Activated CD4-positive, alpha-beta memory T cell treated with anti-CD3 and anti-CD28 coated beads, Interleukin-2, amount 10 ng/mL, durations not matched to agents 7 days and 5 days (primary cell): ENCODE data around the gene MRC1. TPM values are rescaled to one million over a fixed set of nuclear protein-coding genes. Genes with fewer than 3 reads are reported as not detected.
"Not testable (repeated sequence)": the region's sequence is repeated elsewhere in the genome, so short reads cannot be mapped to it uniquely, and the experiment has no call there.

Experiments
- CTCF ChIA-PET: fragments of 350-600 bp; sonication (Branson Sonifier 250); formaldehyde crosslinking; loops from one replicate; lab custom pipeline; 2021; ENCODE audit warnings: antibody characterized with exemption, inconsistent platforms; lab: Charles Lee
- POLR2A ChIA-PET: fragments of 350-600 bp; sonication (Branson Sonifier 250); formaldehyde crosslinking; loops from one replicate; lab custom pipeline; 2021; ENCODE audit warnings: antibody characterized with exemption; lab: Charles Lee
- DNase-seq: peaks from one replicate; pipeline ENCODE4 v3.0.0-alpha.2; 2020
- H3K27ac Mint-ChIP-seq: one replicate; pipeline ENCODE4 v1.8.0; 2021; ENCODE audit warnings: mild to moderate bottlenecking, mixed read lengths
- H3K27me3 Mint-ChIP-seq: one replicate; pipeline ENCODE4 v1.8.0; 2021; ENCODE audit warnings: mixed read lengths
- H3K36me3 Mint-ChIP-seq: one replicate; pipeline ENCODE4 v1.8.0; 2021; ENCODE audit warnings: low read depth, mixed read lengths
- H3K4me1 Mint-ChIP-seq: one replicate; pipeline ENCODE4 v1.8.0; 2021; ENCODE audit warnings: mixed read lengths
- H3K4me3 Mint-ChIP-seq: one replicate; pipeline ENCODE4 v1.8.0; 2021; ENCODE audit warnings: mild to moderate bottlenecking, mixed read lengths
- H3K9me3 Mint-ChIP-seq: one replicate; pipeline ENCODE4 v1.8.0; 2021; ENCODE audit warnings: mixed read lengths
- total RNA-seq, 2 experiments: library from RNA; stranded (reverse); gene quantifications; one replicate each; pipeline ENCODE4 v1.2.3, GENCODE V29; 2021

Gene MRC1
- total RNA-seq, 2 experiments from 2014 or later: not detected

- Mint-ChIP-seq H3K27ac (no peak overlapping the region), H3K9me3 (peaks cover 8% of the 10 kb centered on the region), H3K27me3 (peaks cover 1% of the 10 kb centered on the region), H3K36me3 (no peaks in the 10 kb centered on the region), H3K4me3 (no peak overlapping the region), H3K4me1 (no peaks in the 10 kb centered on the region)
- no peak for DNase-seq
- ChIA-PET CTCF (no interaction called here), POLR2A (no interaction called here)
Measured at GRCh38 chr10:17950726-17951125, 141.6 kb downstream of the MRC1 start.

GRCh38 chr10:17951868-17952371, 142.8 kb downstream of the MRC1 start, which contains the start of gene SLC39A12:
Gene SLC39A12, plus strand, starts transcription at chr10:17951918. Its CDS starts 1,359 bp downstream, at chr10:17953277.
- ChIA-PET CTCF (no interaction called here), POLR2A (no interaction called here)
- H3K36me3 Mint-ChIP-seq: no peaks in the 10 kb centered on the region
- peaks cover 8% of the 10 kb centered on the region for H3K9me3 Mint-ChIP-seq
- no peak within 1 kb of the TSS for H3K27ac Mint-ChIP-seq
- no peak within 1 kb of the TSS for H3K4me3 Mint-ChIP-seq
- no peaks in the 10 kb centered on the region for H3K27me3 Mint-ChIP-seq
- H3K4me1 Mint-ChIP-seq: no peaks in the 10 kb centered on the region
- DNase-seq: no peak

- CTCF ChIA-PET: interaction anchor here (0.5 kb wide), 1 partner anchor 144 kb away, joined by 3 read pairs; no protein-coding TSS in a partner anchor
- DNase-seq, H3K4me3 Mint-ChIP-seq, POLR2A ChIA-PET, H3K4me1 Mint-ChIP-seq, H3K27me3 Mint-ChIP-seq, H3K27ac Mint-ChIP-seq, H3K36me3 Mint-ChIP-seq, H3K9me3 Mint-ChIP-seq: not testable (repeated sequence)
Measured at GRCh38 chr10:17954372-17954771, 145.2 kb downstream of the MRC1 start.

GRCh38 chr10:17954861-17955260, 145.7 kb downstream of the MRC1 start:
- Mint-ChIP-seq H3K9me3 (peaks cover 7% of the 10 kb centered on the region), H3K36me3 (no peaks in the 10 kb centered on the region), H3K27ac (no peak overlapping the region), H3K4me3 (no peak overlapping the region), H3K4me1 (no peaks in the 10 kb centered on the region), H3K27me3 (no peaks in the 10 kb centered on the region)
- POLR2A ChIA-PET: no interaction called here
- CTCF ChIA-PET: no interaction called here
- DNase-seq: no peak

- Mint-ChIP-seq H3K27ac (no peak overlapping the region), H3K4me3 (no peak overlapping the region), H3K4me1 (no peaks in the 10 kb centered on the region), H3K36me3 (no peaks in the 10 kb centered on the region), H3K27me3 (no peaks in the 10 kb centered on the region), H3K9me3 (peaks cover 2% of the 10 kb centered on the region)
- ChIA-PET CTCF (no interaction called here), POLR2A (no interaction called here)
- no peak for DNase-seq
Measured at GRCh38 chr10:17958049-17958448, 148.9 kb downstream of the MRC1 start.

GRCh38 chr10:17959870-17960269, 150.7 kb downstream of the MRC1 start:
- Mint-ChIP-seq H3K4me3 (no peak overlapping the region), H3K36me3 (no peaks in the 10 kb centered on the region), H3K9me3 (peaks cover 2% of the 10 kb centered on the region), H3K27me3 (no peaks in the 10 kb centered on the region), H3K4me1 (no peaks in the 10 kb centered on the region), H3K27ac (no peak overlapping the region)
- ChIA-PET CTCF (no interaction called here), POLR2A (no interaction called here)
- DNase-seq: no peak

Other genes starting within 250 kb of the MRC1 start
- gene HACD1, start 192.0 kb upstream of the MRC1 start, total RNA-seq: 1 to 10 TPM; 3.7 to 4.6 TPM
- 10 to 100 TPM; 39.8 to 39.9 TPM for gene STAM, start 165.2 kb upstream of the MRC1 start, total RNA-seq
- under 1 TPM; 0.08 to 0.15 TPM for gene TMEM236, start 57.1 kb upstream of the MRC1 start, total RNA-seq
- not detected for gene SLC39A12, start 142.6 kb downstream of the MRC1 start, total RNA-seq